H1 (cell line): ENCODE measurements around the gene RS1. TPM values are rescaled to one million over a fixed set of nuclear protein-coding genes. Genes with fewer than 3 reads are reported as not detected.

Source experiments
- BACH1 ChIP-seq: IDR thresholded peaks from 2 replicates; pipeline ENCODE4 v1.6.1; 2012; ENCODE audit warnings: low read length, improper control_type of control experiment
- CHD2 ChIP-seq: IDR thresholded peaks from 2 replicates; pipeline ENCODE4 v1.6.1; 2012; ENCODE audit warnings: low read length, improper control_type of control experiment
- E2F6 ChIP-seq: IDR thresholded peaks from 2 replicates; pipeline ENCODE4 v1.6.1; 2012; ENCODE audit warnings: inconsistent platforms
- EGR1 ChIP-seq: IDR thresholded peaks from 2 replicates; pipeline ENCODE4 v1.6.1; 2011; ENCODE audit warnings: low read depth, low read length, borderline replicate concordance
- EZH2 ChIP-seq: fragments of 200-600 bp; sonication (generic); IDR thresholded peaks from 2 replicates; pipeline ENCODE4 v1.7.1; 2012; ENCODE audit warnings: low read depth, mild to moderate bottlenecking, moderate library complexity, low read length, inconsistent platforms; ENCODE audit not compliant: severe bottlenecking
- GTF2F1 ChIP-seq: IDR thresholded peaks from 2 replicates; pipeline ENCODE4 v1.6.1; 2012; ENCODE audit warnings: low read depth, low read length, improper control_type of control experiment, borderline replicate concordance
- RXRA ChIP-seq: IDR thresholded peaks from 2 replicates; pipeline ENCODE4 v1.6.1; 2011; ENCODE audit warnings: low read depth, mild to moderate bottlenecking, low read length, moderate library complexity; ENCODE audit not compliant: insufficient read depth
- TCF12 ChIP-seq: IDR thresholded peaks from 2 replicates; pipeline ENCODE4 v1.6.1; 2011; ENCODE audit warnings: low read depth, mild to moderate bottlenecking, low read length
- polyA plus RNA-seq, 7 experiments: library from polyadenylated mRNA; depleted of rRNA in 3 of 7; stranded (reverse) in 5 of 7; unstranded in 2 of 7; fragments of >200 nt in 5 of 7; fragments of 200-250 nt in 2 of 7; gene quantifications; 1 replicate in 5 of 7; 2 replicates in 1 of 7; 4 replicates in 1 of 7; pipeline versions ENCODE4 v1.2.1 to v1.2.3, GENCODE V29; 2011 to 2013; ENCODE audit warnings: missing spikeins in 2 of 7, mixed read lengths in 2 of 7
- total RNA-seq: library from RNA; stranded (reverse); fragmentation: NEBNext Ultra II Directional; extraction: Animal tissue kit (Norgen Biotek cat#: 25700); gene quantifications from 2 replicates; pipeline ENCODE4 v1.2.1, GENCODE V29; 2021

The RS1 gene
- total and polyA plus RNA-seq, 2 of the 8 experiments (the other 6 are each of a cell fraction or from before 2014, with no cell fraction given), result 0.03 TPM; not detected in 1

DNA sequence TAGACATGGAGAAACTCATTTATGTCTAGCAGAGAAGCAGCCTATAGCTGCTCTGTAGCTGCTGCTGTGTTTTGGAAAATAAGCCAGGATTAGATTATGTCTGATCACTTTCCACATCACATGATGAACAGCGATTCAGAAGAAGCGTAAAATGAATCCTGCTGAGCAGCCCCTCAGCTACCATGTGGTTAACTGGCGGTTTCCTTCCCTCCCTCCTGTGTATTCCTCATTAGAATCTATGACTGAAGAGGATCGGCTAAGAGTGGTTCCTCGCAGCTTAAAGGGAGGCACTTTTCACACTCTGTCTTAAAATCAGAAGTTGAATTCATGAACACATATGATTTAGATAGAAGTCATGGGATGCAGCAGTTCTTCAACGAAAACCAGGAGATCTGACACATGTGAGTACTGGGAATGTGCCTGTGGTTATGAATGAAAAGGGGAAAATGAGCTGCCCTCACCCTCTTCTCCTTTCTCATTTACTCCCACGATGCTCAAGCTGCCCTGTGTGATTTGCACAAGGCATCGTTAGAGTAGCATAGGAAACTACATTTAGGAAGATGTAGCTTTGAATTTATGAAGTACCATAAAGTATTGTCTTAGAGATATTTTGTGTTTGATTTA lies 35.6 kb upstream of the RS1 start, which contains the start of gene PPEF1 (continued):
- TF ChIP-seq E2F6 (no peak), TCF12 (no peak), CHD2 (no peak), BACH1 (no peak), RXRA (no peak), EGR1 (no peak), GTF2F1 (no peak), EZH2 (no peak)
